ENCODE data around the gene ARRDC1.

ARRDC1 gene

GRCh38 chr9:137640862-137641261 is 35.4 kb downstream of the ARRDC1 start:
- DNase-seq (ENCODE audit: low read depth) = no peak

- no peak for DNase-seq (ENCODE audit: low read depth)
Observed at GRCh38 chr9:137642118-137642601, 36.7 kb downstream of the ARRDC1 start.

- no peak for DNase-seq (ENCODE audit: low read depth)
Observed at GRCh38 chr9:137642892-137643291, 37.4 kb downstream of the ARRDC1 start.

GRCh38 chr9:137643921-137644320 is 38.4 kb downstream of the ARRDC1 start:
- no peak for DNase-seq (ENCODE audit: low read depth)

- DNase-seq (ENCODE audit: low read depth) = no peak
Observed at GRCh38 chr9:137645211-137645610, 39.7 kb downstream of the ARRDC1 start.

GRCh38 chr9:137646341-137646740 is 40.9 kb downstream of the ARRDC1 start:
- no peak for DNase-seq (ENCODE audit: low read depth)

GRCh38 chr9:137647096-137647714 is 41.7 kb downstream of the ARRDC1 start:
- DNase-seq (ENCODE audit: low read depth) = no peak

- DNase-seq (ENCODE audit: low read depth) = no peak
Observed at GRCh38 chr9:137648396-137648795, 42.9 kb downstream of the ARRDC1 start.

GRCh38 chr9:137649553-137649952 is 44.1 kb downstream of the ARRDC1 start:
- DNase-seq (ENCODE audit: low read depth) = no peak

GRCh38 chr9:137650259-137650658 is 44.8 kb downstream of the ARRDC1 start:
- no peak for DNase-seq (ENCODE audit: low read depth)

GRCh38 chr9:137650779-137651178 is 45.3 kb downstream of the ARRDC1 start:
- DNase-seq (ENCODE audit: low read depth) = no peak

GRCh38 chr9:137656416-137656815 is 50.9 kb downstream of the ARRDC1 start:
- no peak for DNase-seq (ENCODE audit: low read depth)

GRCh38 chr9:137657606-137658005 is 52.1 kb downstream of the ARRDC1 start:
- DNase-seq (ENCODE audit: low read depth) = no peak

- no peak for DNase-seq (ENCODE audit: low read depth)
Observed at GRCh38 chr9:137658781-137659180, 53.3 kb downstream of the ARRDC1 start.

GRCh38 chr9:137660144-137660543 is 54.7 kb downstream of the ARRDC1 start:
- no peak for DNase-seq (ENCODE audit: low read depth)

- no peak for DNase-seq (ENCODE audit: low read depth)
Observed at GRCh38 chr9:137663584-137663983, 58.1 kb downstream of the ARRDC1 start.

GRCh38 chr9:137664676-137665075 is 59.2 kb downstream of the ARRDC1 start:
- DNase-seq (ENCODE audit: low read depth) = no peak
